ENCODE data around the gene AGR3.

Gene AGR3

DNA sequence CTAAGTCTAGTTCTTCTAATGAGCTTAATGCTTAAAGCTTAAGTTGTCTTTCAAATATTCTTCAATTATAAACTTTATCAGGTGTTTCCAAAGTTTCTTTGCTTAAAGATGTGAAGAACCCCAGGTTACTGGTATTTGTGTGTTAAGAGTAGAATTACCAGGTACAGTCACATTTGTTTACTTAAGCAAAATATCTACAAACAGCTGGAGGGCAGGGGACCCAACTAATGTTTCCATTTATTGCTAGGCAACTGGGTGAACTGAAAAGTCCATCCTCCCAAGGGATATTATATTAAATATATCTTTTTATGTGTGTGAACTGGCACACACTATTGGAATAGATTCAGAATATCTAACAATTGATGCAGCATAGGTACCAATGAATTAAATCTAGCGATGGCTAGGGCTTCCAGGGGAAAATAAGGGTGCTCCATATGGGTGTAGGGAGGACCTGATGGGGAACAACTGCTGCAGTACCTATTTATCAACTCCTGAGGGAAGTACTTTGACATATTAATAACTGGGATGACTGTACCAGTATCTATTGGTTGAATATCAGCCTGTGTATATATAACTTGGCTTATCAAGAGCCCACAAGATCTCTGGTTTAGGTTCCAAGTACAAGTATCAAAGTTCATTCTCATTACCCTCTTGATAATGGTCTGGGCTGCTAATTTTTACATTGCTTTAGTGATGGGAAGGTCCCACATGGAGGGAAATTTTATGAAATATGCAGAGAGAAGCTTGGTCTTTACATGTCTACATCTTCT is 10.3 kb upstream of the AGR3 start:
- POLR2A ChIA-PET, result interaction anchor here (0.5 kb wide), 1 partner anchor 746 kb away, joined by 3 read pairs; no protein-coding TSS in a partner anchor
- WGBS (ENCODE audit: insufficient coverage), result no CpG with 5 or more reads among the region's 1 CpG
- CTCF ChIA-PET, result interaction anchor here (0.8 to 3.5 kb wide), 10 partner anchors 8 to 755 kb away, joined by 3 to 34 read pairs (median 7); no protein-coding TSS in a partner anchor
- no peak for DNase-seq
- Histone ChIP-seq H3K4me3 (ENCODE audit: control insufficient read depth in 1 of 7, extremely low read depth in 1 of 7, insufficient read depth in 4 of 7, low read depth in 2 of 7, low read length in 6 of 7) (no peak overlapping the region), H3K27ac (ENCODE audit: insufficient read depth in 1 of 2, low read depth in 1 of 2, low read length in 2 of 2, poor library complexity in 1 of 2, severe bottlenecking in 2 of 2) (no peak overlapping the region), H3K9me3 (ENCODE audit: control extremely low read depth in 1 of 5, control insufficient read depth in 4 of 5, insufficient read depth in 2 of 5, low read depth in 1 of 5, low read length in 4 of 5) (no peaks in the 10 kb centered on the region), H3K36me3 (ENCODE audit: control insufficient read depth in 4 of 4, insufficient read depth in 4 of 4, low read length in 3 of 4) (no peaks in the 10 kb centered on the region), H3K27me3 (replicated peaks in 2 of 5; ENCODE audit: control insufficient read depth in 4 of 5, insufficient read depth in 5 of 5, low read length in 4 of 5) (no peaks in the 10 kb centered on the region), H3K4me1 (ENCODE audit: control extremely low read depth in 1 of 4, control insufficient read depth in 4 of 4, insufficient read depth in 4 of 4, low read length in 3 of 4) (peaks cover 0 to 2% (median 0%) of the 10 kb centered on the region in 4 experiments)

DNA sequence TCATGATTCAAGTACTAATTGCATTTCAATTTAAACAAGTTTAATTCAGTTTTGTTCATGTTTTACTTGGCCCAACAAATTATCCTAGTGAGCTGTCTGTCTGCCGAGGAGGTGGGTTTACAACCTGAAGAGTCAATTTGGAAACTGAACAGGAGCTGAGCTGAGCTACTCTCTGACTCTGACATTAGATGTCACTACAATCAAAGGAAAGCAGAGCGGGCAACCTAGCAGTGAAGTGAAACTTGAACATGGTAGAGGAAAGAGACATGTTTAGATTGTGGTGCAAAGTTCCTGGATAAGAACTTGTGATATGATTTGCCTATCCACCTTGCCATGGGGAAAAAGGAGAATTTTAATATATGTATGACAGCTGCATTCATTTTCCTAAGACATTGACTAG is 9.6 kb upstream of the AGR3 start:
- no CpG with 5 or more reads among the region's 2 CpGs for WGBS (ENCODE audit: insufficient coverage)
- no peak overlapping the region for H3K27ac ChIP-seq (ENCODE audit: insufficient read depth in 1 of 2, low read depth in 1 of 2, low read length in 2 of 2, poor library complexity in 1 of 2, severe bottlenecking in 2 of 2)
- POLR2A ChIA-PET, result no interaction called here
- CTCF ChIA-PET, result interaction anchor here (0.7 to 3.5 kb wide), 10 partner anchors 9 to 756 kb away, joined by 3 to 34 read pairs (median 7); no protein-coding TSS in a partner anchor
- peak overlapping the region in 1 of 7 experiments; percentile 12 for H3K4me3 ChIP-seq (ENCODE audit: control insufficient read depth in 1 of 7, extremely low read depth in 1 of 7, insufficient read depth in 4 of 7, low read depth in 2 of 7, low read length in 6 of 7)
- peaks cover 0 to 2% (median 0%) of the 10 kb centered on the region in 4 experiments for H3K4me1 ChIP-seq (ENCODE audit: control extremely low read depth in 1 of 4, control insufficient read depth in 4 of 4, insufficient read depth in 4 of 4, low read length in 3 of 4)
- H3K27me3 ChIP-seq (replicated peaks in 2 of 5; ENCODE audit: control insufficient read depth in 4 of 5, insufficient read depth in 5 of 5, low read length in 4 of 5), result no peaks in the 10 kb centered on the region
- no peaks in the 10 kb centered on the region for H3K9me3 ChIP-seq (ENCODE audit: control extremely low read depth in 1 of 5, control insufficient read depth in 4 of 5, insufficient read depth in 2 of 5, low read depth in 1 of 5, low read length in 4 of 5)
- DNase-seq, result peak; percentile 52 to 78 (median 68)
- H3K36me3 ChIP-seq (ENCODE audit: control insufficient read depth in 4 of 4, insufficient read depth in 4 of 4, low read length in 3 of 4), result no peaks in the 10 kb centered on the region

DNA sequence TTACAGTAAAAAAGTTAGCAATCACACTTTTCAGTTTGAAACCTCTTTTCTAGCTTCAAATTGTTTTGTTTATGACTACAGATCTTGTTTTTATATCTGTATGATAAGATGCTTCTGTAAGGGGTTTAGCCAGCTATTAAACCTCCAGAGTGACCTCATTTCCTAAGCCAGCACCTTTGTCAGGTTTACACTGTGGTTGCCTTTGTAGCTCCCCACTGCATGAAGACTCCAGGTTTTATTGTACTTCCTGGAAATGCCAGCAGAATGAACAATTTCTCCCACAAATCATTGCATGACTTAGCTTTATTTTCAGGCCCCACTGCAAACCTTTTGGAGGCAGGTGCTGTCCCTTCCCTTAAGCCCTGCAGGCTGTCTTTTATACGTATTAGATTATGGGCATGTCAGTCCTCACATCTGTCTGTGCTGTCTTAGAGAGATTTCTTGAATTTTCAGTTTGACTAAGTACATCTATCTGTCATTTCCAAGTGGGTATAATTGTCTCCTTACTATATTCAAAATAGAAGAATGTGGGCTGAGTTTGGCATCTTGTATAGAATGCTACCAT is 8.2 kb upstream of the AGR3 start:
- Histone ChIP-seq H3K36me3 (ENCODE audit: control insufficient read depth in 4 of 4, insufficient read depth in 4 of 4, low read length in 3 of 4) (no peaks in the 10 kb centered on the region), H3K27ac (ENCODE audit: insufficient read depth in 1 of 2, low read depth in 1 of 2, low read length in 2 of 2, poor library complexity in 1 of 2, severe bottlenecking in 2 of 2) (no peak overlapping the region), H3K4me3 (ENCODE audit: control insufficient read depth in 1 of 7, extremely low read depth in 1 of 7, insufficient read depth in 4 of 7, low read depth in 2 of 7, low read length in 6 of 7) (no peak overlapping the region), H3K4me1 (ENCODE audit: control extremely low read depth in 1 of 4, control insufficient read depth in 4 of 4, insufficient read depth in 4 of 4, low read length in 3 of 4) (peaks cover 0 to 2% (median 0%) of the 10 kb centered on the region in 4 experiments), H3K27me3 (replicated peaks in 2 of 5; ENCODE audit: control insufficient read depth in 4 of 5, insufficient read depth in 5 of 5, low read length in 4 of 5) (no peaks in the 10 kb centered on the region), H3K9me3 (ENCODE audit: control extremely low read depth in 1 of 5, control insufficient read depth in 4 of 5, insufficient read depth in 2 of 5, low read depth in 1 of 5, low read length in 4 of 5) (no peaks in the 10 kb centered on the region)
- POLR2A ChIA-PET, result no interaction called here
- DNase-seq, result peak in 1 of 3 donors; percentile 2
- CTCF ChIA-PET, result interaction anchor here (0.8 to 1.6 kb wide), 3 partner anchors 9 to 88 kb away, joined by 3 to 5 read pairs (median 4); no protein-coding TSS in a partner anchor
- no CpG with 5 or more reads among the region's 1 CpG for WGBS (ENCODE audit: insufficient coverage)

DNA sequence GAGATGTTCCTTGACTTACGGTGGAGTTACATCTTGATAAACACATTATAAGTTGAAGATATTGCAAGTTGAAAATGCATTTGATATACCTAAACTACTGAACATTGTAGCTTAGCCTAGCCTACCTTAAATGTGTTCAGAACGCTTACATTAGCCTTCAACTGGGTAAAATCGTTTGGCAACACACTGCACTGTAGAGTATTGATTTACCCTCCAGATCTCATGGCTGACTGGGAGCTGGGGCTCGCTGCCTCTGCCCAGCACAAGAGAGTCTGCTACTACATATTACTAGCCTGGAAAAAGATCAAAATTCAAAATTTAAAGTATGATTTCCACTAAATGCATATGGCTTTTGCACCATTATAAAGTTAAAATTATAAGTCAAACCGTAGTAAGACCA is 7.5 kb upstream of the AGR3 start:
- H3K36me3 ChIP-seq (ENCODE audit: control insufficient read depth in 4 of 4, insufficient read depth in 4 of 4, low read length in 3 of 4), result no peaks in the 10 kb centered on the region
- H3K27ac ChIP-seq (ENCODE audit: insufficient read depth in 1 of 2, low read depth in 1 of 2, low read length in 2 of 2, poor library complexity in 1 of 2, severe bottlenecking in 2 of 2), result no peak overlapping the region
- no peaks in the 10 kb centered on the region for H3K9me3 ChIP-seq (ENCODE audit: control extremely low read depth in 1 of 5, control insufficient read depth in 4 of 5, insufficient read depth in 2 of 5, low read depth in 1 of 5, low read length in 4 of 5)
- H3K27me3 ChIP-seq (replicated peaks in 2 of 5; ENCODE audit: control insufficient read depth in 4 of 5, insufficient read depth in 5 of 5, low read length in 4 of 5), result no peaks in the 10 kb centered on the region
- ChIA-PET POLR2A (no interaction called here), CTCF (interaction anchor here (0.8 to 1.6 kb wide), 3 partner anchors 8 to 87 kb away, joined by 3 to 5 read pairs (median 4); no protein-coding TSS in a partner anchor)
- peaks cover 0 to 2% (median 0%) of the 10 kb centered on the region in 4 experiments for H3K4me1 ChIP-seq (ENCODE audit: control extremely low read depth in 1 of 4, control insufficient read depth in 4 of 4, insufficient read depth in 4 of 4, low read length in 3 of 4)
- WGBS (ENCODE audit: insufficient coverage), result 100% methylated on average over 2 of the region's 5 CpGs
- DNase-seq, result no peak
- H3K4me3 ChIP-seq (ENCODE audit: control insufficient read depth in 1 of 7, extremely low read depth in 1 of 7, insufficient read depth in 4 of 7, low read depth in 2 of 7, low read length in 6 of 7), result no peak overlapping the region

DNA sequence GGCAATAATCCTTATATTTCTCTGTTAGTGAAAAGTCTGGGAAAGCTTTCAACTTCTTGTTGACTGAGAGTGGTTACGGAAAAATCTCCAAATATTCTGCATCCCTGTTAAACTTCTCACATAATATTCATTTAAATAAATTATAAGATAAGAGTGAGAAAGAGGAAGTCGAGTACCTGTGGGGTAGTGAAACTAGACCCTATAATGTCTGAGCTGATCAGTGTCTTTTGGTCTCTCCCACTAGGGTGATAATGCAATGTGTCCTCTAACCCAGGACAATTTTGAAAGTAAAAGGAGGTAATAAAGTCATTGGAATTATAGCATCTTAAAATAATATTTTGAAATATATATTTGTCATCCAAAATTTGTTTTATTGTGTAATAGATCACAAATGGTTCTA is 2.1 kb upstream of the AGR3 start:
- DNase-seq, result peak in 2 of 3 donors; percentile 7 to 12
- CTCF ChIA-PET, result no interaction called here
- Histone ChIP-seq H3K4me1 (ENCODE audit: control extremely low read depth in 1 of 4, control insufficient read depth in 4 of 4, insufficient read depth in 4 of 4, low read length in 3 of 4) (no peaks in the 10 kb centered on the region), H3K4me3 (ENCODE audit: control insufficient read depth in 1 of 7, extremely low read depth in 1 of 7, insufficient read depth in 4 of 7, low read depth in 2 of 7, low read length in 6 of 7) (no peak overlapping the region), H3K27ac (ENCODE audit: insufficient read depth in 1 of 2, low read depth in 1 of 2, low read length in 2 of 2, poor library complexity in 1 of 2, severe bottlenecking in 2 of 2) (no peak overlapping the region), H3K9me3 (ENCODE audit: control extremely low read depth in 1 of 5, control insufficient read depth in 4 of 5, insufficient read depth in 2 of 5, low read depth in 1 of 5, low read length in 4 of 5) (no peaks in the 10 kb centered on the region), H3K36me3 (ENCODE audit: control insufficient read depth in 4 of 4, insufficient read depth in 4 of 4, low read length in 3 of 4) (no peaks in the 10 kb centered on the region), H3K27me3 (replicated peaks in 2 of 5; ENCODE audit: control insufficient read depth in 4 of 5, insufficient read depth in 5 of 5, low read length in 4 of 5) (no peaks in the 10 kb centered on the region)
- POLR2A ChIA-PET, result no interaction called here
- WGBS (ENCODE audit: insufficient coverage), result no CpG with 5 or more reads among the region's 2 CpGs

DNA sequence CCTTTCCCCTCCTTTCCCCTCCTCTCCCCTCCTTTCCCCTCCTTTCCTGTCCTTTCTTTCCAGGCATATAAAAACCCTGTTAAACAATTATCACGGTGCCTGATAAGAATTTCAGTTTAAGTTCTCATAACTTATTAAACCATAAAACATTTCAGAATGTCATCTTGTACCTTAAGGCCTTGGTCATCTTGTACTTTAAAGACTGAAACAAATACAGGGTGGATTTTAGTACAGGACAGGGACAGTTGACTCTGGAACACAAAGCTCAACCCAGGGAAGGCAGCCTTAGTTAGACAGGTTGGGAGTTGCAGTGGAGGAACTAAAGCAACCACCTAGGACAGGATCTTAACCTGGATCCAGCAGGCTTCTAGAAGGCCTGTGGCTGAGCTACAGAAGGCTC is 1.2 kb downstream of the AGR3 start:
- ChIA-PET POLR2A (no interaction called here), CTCF (interaction anchor here (1.4 kb wide), 1 partner anchor 9 kb away, joined by 3 read pairs; no protein-coding TSS in a partner anchor)
- no peaks in the 10 kb centered on the region for H3K27me3 ChIP-seq (replicated peaks in 2 of 5; ENCODE audit: control insufficient read depth in 4 of 5, insufficient read depth in 5 of 5, low read length in 4 of 5)
- no peaks in the 10 kb centered on the region for H3K36me3 ChIP-seq (ENCODE audit: control insufficient read depth in 4 of 4, insufficient read depth in 4 of 4, low read length in 3 of 4)
- no peak overlapping the region for H3K27ac ChIP-seq (ENCODE audit: insufficient read depth in 1 of 2, low read depth in 1 of 2, low read length in 2 of 2, poor library complexity in 1 of 2, severe bottlenecking in 2 of 2)
- no peak for DNase-seq
- H3K4me3 ChIP-seq (ENCODE audit: control insufficient read depth in 1 of 7, extremely low read depth in 1 of 7, insufficient read depth in 4 of 7, low read depth in 2 of 7, low read length in 6 of 7), result no peak overlapping the region
- no peaks in the 10 kb centered on the region for H3K9me3 ChIP-seq (ENCODE audit: control extremely low read depth in 1 of 5, control insufficient read depth in 4 of 5, insufficient read depth in 2 of 5, low read depth in 1 of 5, low read length in 4 of 5)
- no peaks in the 10 kb centered on the region for H3K4me1 ChIP-seq (ENCODE audit: control extremely low read depth in 1 of 4, control insufficient read depth in 4 of 4, insufficient read depth in 4 of 4, low read length in 3 of 4)
- 75% methylated on average over 1 of the region's 1 CpG for WGBS (ENCODE audit: insufficient coverage)

DNA sequence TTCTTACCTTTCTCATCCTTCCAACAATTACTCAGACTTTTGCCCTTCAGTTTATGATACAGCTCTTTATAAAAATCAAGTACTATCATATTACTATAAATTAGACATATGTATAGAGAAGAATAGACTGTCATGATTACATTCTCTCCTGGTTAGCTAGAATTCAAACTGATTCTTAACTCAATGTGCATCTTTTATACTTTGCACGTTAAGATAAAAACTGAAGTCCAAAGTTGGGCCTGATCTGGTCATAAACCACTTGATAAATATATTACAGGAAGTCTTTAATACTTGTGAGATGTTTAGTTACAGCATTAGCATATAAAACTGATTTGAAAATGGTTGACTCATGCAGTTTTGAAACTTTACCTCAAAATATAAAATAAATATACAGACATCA is 2.6 kb downstream of the AGR3 start:
- POLR2A ChIA-PET, result no interaction called here
- Histone ChIP-seq H3K36me3 (ENCODE audit: control insufficient read depth in 4 of 4, insufficient read depth in 4 of 4, low read length in 3 of 4) (no peaks in the 10 kb centered on the region), H3K4me3 (ENCODE audit: control insufficient read depth in 1 of 7, extremely low read depth in 1 of 7, insufficient read depth in 4 of 7, low read depth in 2 of 7, low read length in 6 of 7) (no peak overlapping the region), H3K27me3 (replicated peaks in 2 of 5; ENCODE audit: control insufficient read depth in 4 of 5, insufficient read depth in 5 of 5, low read length in 4 of 5) (no peaks in the 10 kb centered on the region), H3K9me3 (ENCODE audit: control extremely low read depth in 1 of 5, control insufficient read depth in 4 of 5, insufficient read depth in 2 of 5, low read depth in 1 of 5, low read length in 4 of 5) (no peaks in the 10 kb centered on the region), H3K27ac (ENCODE audit: insufficient read depth in 1 of 2, low read depth in 1 of 2, low read length in 2 of 2, poor library complexity in 1 of 2, severe bottlenecking in 2 of 2) (no peak overlapping the region), H3K4me1 (ENCODE audit: control extremely low read depth in 1 of 4, control insufficient read depth in 4 of 4, insufficient read depth in 4 of 4, low read length in 3 of 4) (no peaks in the 10 kb centered on the region)
- CTCF ChIA-PET, result interaction anchor here (1.3 kb wide), 1 partner anchor 77 kb away, joined by 5 read pairs; no protein-coding TSS in a partner anchor
- DNase-seq, result no peak
- no CpG with 5 or more reads among the region's 1 CpG for WGBS (ENCODE audit: insufficient coverage)
